SK-N-SH treated with all-trans-retinoic acid at 6 μM for 48 hours (cell line): Measurements from ENCODE around the gene SESN3.

Source experiments
- BACH2 ChIP-seq: fragments of 250-450 bp; sonication (Bioruptor Pico); IDR thresholded peaks from 2 replicates; pipeline ENCODE4 v1.9.0; 2021; ENCODE audit warnings: mild to moderate bottlenecking, borderline replicate concordance
- OSR1 ChIP-seq: fragments of 250-450 bp; sonication (Bioruptor Pico); IDR thresholded peaks from 2 replicates; pipeline ENCODE4 v1.8.0; 2022; ENCODE audit warnings: moderate library complexity, mild to moderate bottlenecking, inconsistent platforms
- PPARA ChIP-seq: fragments of 250-450 bp; sonication (Bioruptor Pico); IDR thresholded peaks from 2 replicates; pipeline ENCODE4 v1.5.0; 2020; ENCODE audit warnings: mild to moderate bottlenecking, borderline replicate concordance
- ZFP30 ChIP-seq: fragments of 450-650 bp; formaldehyde crosslinking; IDR thresholded peaks from 2 replicates; pipeline ENCODE4 v1.5.0; 2022; ENCODE audit warnings: mild to moderate bottlenecking, moderate library complexity
- ZNF8 ChIP-seq: fragments of 450-650 bp; formaldehyde crosslinking; IDR thresholded peaks from 2 replicates; pipeline ENCODE4 v1.5.0; 2020; ENCODE audit warnings: mild to moderate bottlenecking, moderate library complexity
- TF ChIP-seq, protein P1 (sequence below): fragments of 250-450 bp; sonication (Bioruptor Pico); IDR thresholded peaks from 2 replicates; pipeline ENCODE4 v1.5.1; 2021; ENCODE audit warnings: mild to moderate bottlenecking, moderate library complexity

DNA sequence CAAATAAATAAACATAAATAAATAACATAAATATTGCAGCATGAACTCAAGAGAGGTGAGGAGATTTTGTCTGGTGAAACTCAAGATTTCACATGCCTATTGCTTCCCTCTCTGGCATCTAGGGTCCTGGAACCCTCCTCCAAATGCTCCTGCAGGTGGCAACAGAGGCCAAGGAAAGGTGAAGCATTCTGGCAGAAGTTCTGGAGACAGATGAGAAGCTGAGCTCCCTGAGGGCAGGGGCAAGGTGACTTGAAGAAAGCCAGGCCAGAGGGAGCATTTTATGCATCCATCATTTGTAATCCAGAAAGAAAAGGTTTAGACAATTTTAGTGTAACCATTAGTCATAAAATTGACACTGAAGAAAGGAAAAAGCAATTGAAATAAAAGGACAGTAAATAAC is 76.5 kb downstream of the SESN3 start:
- TF ChIP-seq ZFP30 (CRISPR knock-in tag), result no peak
- TF ChIP-seq BACH2 (CRISPR knock-in tag), result no peak
- TF ChIP-seq ZNF8 (CRISPR knock-in tag), result no peak
- no peak for TF ChIP-seq OSR1
- TF ChIP-seq, protein P1, sequence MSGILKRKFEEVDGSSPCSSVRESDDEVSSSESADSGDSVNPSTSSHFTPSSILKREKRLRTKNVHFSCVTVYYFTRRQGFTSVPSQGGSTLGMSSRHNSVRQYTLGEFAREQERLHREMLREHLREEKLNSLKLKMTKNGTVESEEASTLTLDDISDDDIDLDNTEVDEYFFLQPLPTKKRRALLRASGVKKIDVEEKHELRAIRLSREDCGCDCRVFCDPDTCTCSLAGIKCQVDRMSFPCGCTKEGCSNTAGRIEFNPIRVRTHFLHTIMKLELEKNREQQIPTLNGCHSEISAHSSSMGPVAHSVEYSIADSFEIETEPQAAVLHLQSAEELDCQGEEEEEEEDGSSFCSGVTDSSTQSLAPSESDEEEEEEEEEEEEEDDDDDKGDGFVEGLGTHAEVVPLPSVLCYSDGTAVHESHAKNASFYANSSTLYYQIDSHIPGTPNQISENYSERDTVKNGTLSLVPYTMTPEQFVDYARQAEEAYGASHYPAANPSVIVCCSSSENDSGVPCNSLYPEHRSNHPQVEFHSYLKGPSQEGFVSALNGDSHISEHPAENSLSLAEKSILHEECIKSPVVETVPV, result no peak
- no peak for TF ChIP-seq PPARA
